Keratinocyte (primary cell): ENCODE data around the gene SDK1.

Source experiments
- CTCF ChIP-seq, 3 experiments: IDR thresholded peaks in 1 of 3; conservative IDR thresholded peaks in 1 of 3; optimal IDR thresholded peaks in 1 of 3; 2 replicates in 2 of 3; 3 replicates in 1 of 3; pipeline versions ENCODE3 to v1.5.1; 2011; ENCODE audit warnings: low read length in 3 of 3, mild to moderate bottlenecking in 3 of 3, moderate library complexity in 2 of 3, control low read depth in 1 of 3, inconsistent platforms in 1 of 3; ENCODE audit not compliant: insufficient read depth in 2 of 3; ENCODE audit errors: extremely low read depth in 1 of 3
- EZH2 ChIP-seq: IDR thresholded peaks from one replicate; pipeline ENCODE4 v1.6.1; 2012; ENCODE audit warnings: inconsistent platforms, mild to moderate bottlenecking, low read length, moderate library complexity

DNA sequence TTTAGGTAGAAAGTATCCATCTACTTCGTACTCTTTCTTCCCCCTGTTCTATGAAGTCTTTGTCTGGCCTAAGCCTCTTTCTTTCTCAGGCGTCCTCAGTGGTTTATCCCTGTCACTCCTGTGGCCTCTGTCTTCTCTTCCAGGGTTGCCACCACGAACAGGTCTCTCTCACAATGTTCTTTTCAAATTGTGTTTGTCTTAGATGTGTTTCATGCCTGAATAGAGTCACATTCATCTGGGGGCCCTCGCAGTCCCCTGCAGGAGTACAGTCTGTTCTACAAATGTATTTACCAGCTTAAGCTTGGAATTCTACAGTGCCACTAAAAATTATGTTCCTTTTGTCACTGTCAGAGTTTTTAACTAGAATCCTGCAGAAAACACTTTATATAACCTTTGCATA, 700.7 kb downstream of the SDK1 start:
- TF ChIP-seq CTCF (optimal IDR thresholded peaks at IDR 0.05 in 1 of 3, IDR thresholded peaks at IDR 0.05 in 1 of 3, conservative IDR thresholded peaks at IDR 0.05 in 1 of 3; ENCODE audit: extremely low read depth in 1 of 3, insufficient read depth in 2 of 3, low read length in 3 of 3) (no peak), EZH2 (no peak)
